Measurements from ENCODE around the gene DPF3. TPM values are rescaled to one million over a fixed set of nuclear protein-coding genes. Genes with fewer than 3 reads are reported as not detected.

DPF3 gene
- 1 to 10 TPM in 1 of 4 donors, under 1 TPM in 3; 0.19 to 3.8 (median 0.58) TPM for total RNA-seq

DNA sequence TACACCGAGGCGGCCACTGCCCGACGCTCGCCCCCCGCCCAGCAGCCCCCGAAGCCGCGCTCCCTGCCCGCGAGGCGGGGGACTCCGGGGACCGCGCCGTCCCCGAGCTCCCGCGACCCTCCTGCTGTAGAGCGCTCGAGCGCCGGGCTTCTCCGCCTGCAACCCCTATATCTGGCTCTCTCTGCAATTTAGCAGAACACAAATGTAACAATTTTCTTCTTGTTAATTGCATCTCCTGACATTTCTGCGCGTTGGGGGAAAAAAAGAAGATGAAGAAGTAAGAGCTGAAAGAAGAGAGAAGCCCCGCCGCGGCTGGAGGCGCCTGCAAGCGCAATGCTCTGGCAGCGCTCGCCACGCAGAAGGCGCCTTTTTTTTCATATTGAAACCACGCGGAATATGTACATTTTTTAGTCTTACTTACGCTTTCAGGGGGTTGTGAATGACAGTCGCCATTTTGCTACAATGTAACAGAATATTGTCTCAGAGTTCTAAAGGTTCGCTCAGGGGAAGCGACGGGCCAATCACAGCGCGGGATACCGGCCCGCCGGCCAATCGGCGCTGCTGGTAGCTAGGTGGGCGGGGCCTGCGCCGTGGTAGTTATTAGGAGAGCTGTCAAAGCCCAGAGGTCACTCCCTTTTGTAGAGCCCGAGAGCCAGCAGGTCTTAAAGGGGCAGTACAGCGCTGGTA lies at the start of gene DPF3:
TSS of gene DPF3 (minus strand) at position 466 of the 687 bp plus-strand sequence. CDS start at position 453, 13 bp downstream.
- ATAC-seq (ENCODE audit: low FRiP score) (peak; percentile 99), DNase-seq (ENCODE audit: low spot score) (peak; percentile 96)
- TF ChIP-seq, protein P1, sequence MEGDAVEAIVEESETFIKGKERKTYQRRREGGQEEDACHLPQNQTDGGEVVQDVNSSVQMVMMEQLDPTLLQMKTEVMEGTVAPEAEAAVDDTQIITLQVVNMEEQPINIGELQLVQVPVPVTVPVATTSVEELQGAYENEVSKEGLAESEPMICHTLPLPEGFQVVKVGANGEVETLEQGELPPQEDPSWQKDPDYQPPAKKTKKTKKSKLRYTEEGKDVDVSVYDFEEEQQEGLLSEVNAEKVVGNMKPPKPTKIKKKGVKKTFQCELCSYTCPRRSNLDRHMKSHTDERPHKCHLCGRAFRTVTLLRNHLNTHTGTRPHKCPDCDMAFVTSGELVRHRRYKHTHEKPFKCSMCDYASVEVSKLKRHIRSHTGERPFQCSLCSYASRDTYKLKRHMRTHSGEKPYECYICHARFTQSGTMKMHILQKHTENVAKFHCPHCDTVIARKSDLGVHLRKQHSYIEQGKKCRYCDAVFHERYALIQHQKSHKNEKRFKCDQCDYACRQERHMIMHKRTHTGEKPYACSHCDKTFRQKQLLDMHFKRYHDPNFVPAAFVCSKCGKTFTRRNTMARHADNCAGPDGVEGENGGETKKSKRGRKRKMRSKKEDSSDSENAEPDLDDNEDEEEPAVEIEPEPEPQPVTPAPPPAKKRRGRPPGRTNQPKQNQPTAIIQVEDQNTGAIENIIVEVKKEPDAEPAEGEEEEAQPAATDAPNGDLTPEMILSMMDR (IDR thresholded peaks at IDR 0.05) = no peak

- ATAC-seq (ENCODE audit: low FRiP score) (no peak), DNase-seq (ENCODE audit: low spot score) (no peak)
Measured at GRCh38 chr14:72942934-72943333, 49.0 kb upstream of the DPF3 start.

GRCh38 chr14:72941286-72941985 lies 47.5 kb upstream of the DPF3 start:
- ATAC-seq (ENCODE audit: low FRiP score) (no peak), DNase-seq (ENCODE audit: low spot score) (no peak)
- TF ChIP-seq, protein P1 (IDR thresholded peaks at IDR 0.05) = no peak

More at GRCh38 chr14:72942934-72943333, 49.0 kb upstream of the DPF3 start:
- TF ChIP-seq, protein P1 (IDR thresholded peaks at IDR 0.05) = no peak

GRCh38 chr14:72939630-72940029 lies 45.7 kb upstream of the DPF3 start:
- no peak for ATAC-seq (ENCODE audit: low FRiP score)
- DNase-seq (ENCODE audit: low spot score) = no peak
- TF ChIP-seq, protein P1 (IDR thresholded peaks at IDR 0.05) = no peak

- ATAC-seq (ENCODE audit: low FRiP score) (no peak), DNase-seq (ENCODE audit: low spot score) (no peak)
- TF ChIP-seq, protein P1 (IDR thresholded peaks at IDR 0.05) = no peak
Measured at GRCh38 chr14:72932893-72933292, 39.0 kb upstream of the DPF3 start.

DNA sequence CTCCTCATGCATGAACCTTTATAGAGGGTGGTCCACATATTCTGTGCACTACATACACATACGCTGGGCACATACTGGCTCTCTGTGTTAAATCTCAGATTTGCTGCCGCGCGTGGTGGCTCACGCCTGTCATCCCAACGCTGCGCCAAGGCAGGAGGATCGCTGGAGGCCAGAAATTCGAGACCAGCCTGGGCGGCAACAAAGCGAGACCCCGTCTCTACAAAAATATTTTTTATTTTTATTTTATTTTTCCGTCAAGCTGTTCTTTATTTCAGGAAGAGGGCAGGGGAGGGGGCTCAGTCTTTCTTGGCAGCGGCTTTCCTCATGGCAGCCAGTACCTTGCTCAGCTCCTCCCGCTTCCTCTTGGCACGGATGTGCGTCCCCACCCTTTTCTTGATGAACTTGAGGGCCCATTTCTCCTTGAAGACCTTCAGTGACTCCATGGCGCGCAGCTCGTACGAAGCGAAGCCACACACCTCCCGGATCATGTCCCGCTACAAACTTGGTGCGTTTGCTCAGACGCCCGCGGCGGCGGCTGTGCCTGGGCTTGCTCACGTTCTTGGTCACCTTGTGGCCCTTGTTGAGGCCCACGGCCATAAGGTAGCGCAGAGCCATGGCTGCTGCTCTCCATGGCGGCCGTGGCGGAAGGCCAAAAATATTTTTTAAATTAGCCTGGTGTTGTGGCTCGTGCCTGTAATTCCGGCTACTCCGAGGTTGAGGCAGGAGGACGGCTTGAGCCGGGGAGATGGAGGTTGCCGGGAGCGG lies 35.6 kb upstream of the DPF3 start:
- no peak for DNase-seq (ENCODE audit: low spot score)
- ATAC-seq (ENCODE audit: low FRiP score) = no peak
- TF ChIP-seq, protein P1 (IDR thresholded peaks at IDR 0.05) = no peak
